ENCODE data around the gene RPP40.

The RPP40 gene

GRCh38 chr6:5003604-5004372, at the start of gene RPP40 (continued):
- 0 out of 2 replicates have a peak, but pooled peaks have one; percentile 24 for TF ChIP-seq YY2 (tag by site-specific recombination; IDR thresholded peaks at IDR 0.05)
- TF ChIP-seq GLI4 (tag by site-specific recombination; IDR thresholded peaks at IDR 0.05): no peak
- peak; percentile 41; the same call in 1 of the 2 replicates for TF ChIP-seq ZNF2 (tag by site-specific recombination; IDR thresholded peaks at IDR 0.05)
- peak; percentile 93 for TF ChIP-seq KLF9 (tag by site-specific recombination; IDR thresholded peaks at IDR 0.05; ENCODE audit: low read depth)
- TF ChIP-seq KLF1 (tag by site-specific recombination; IDR thresholded peaks at IDR 0.05): peak; percentile 84
- TF ChIP-seq ZNF707 (tag by site-specific recombination; IDR thresholded peaks at IDR 0.05): no peak
- no peak for TF ChIP-seq ZNF529 (tag by site-specific recombination; IDR thresholded peaks at IDR 0.05; ENCODE audit: insufficient replicate concordance)
- TF ChIP-seq ZNF521 (tag by site-specific recombination; IDR thresholded peaks at IDR 0.05): no peak
- TF ChIP-seq ZNF585B (tag by site-specific recombination; IDR thresholded peaks at IDR 0.05): no peak
- no peak for TF ChIP-seq ZBTB7A (tag by site-specific recombination; IDR thresholded peaks at IDR 0.05; ENCODE audit: low read depth)
- TF ChIP-seq ZNF16 (tag by site-specific recombination; IDR thresholded peaks at IDR 0.05; ENCODE audit: low read depth): no peak
- TF ChIP-seq ZNF692 (tag by site-specific recombination; IDR thresholded peaks at IDR 0.05): peak; percentile 94
- no peak for TF ChIP-seq ZNF292 (tag by site-specific recombination; IDR thresholded peaks at IDR 0.05; ENCODE audit: borderline replicate concordance, low read depth)
- TF ChIP-seq SETDB1 (IDR thresholded peaks at IDR 0.05; ENCODE audit: insufficient read length, low read length): no peak
- TF ChIP-seq CTCF (tag by site-specific recombination; IDR thresholded peaks at IDR 0.05): peak; percentile 87
- no peak for TF ChIP-seq ZFP41 (tag by site-specific recombination; IDR thresholded peaks at IDR 0.05; ENCODE audit: borderline replicate concordance)
- TF ChIP-seq BCL6B (tag by site-specific recombination; IDR thresholded peaks at IDR 0.05): no peak
- no peak for TF ChIP-seq MYNN (tag by site-specific recombination; IDR thresholded peaks at IDR 0.05; ENCODE audit: borderline replicate concordance)
- 0 out of 2 replicates have a peak, but pooled peaks have one; percentile 20 for TF ChIP-seq YY1 (tag by site-specific recombination; IDR thresholded peaks at IDR 0.05)
- TF ChIP-seq ZNF571 (tag by site-specific recombination; IDR thresholded peaks at IDR 0.05): no peak
- TF ChIP-seq SP7 (tag by site-specific recombination; IDR thresholded peaks at IDR 0.05): peak; percentile 69; the same call in 1 of the 2 replicates
- TF ChIP-seq ZBTB48 (tag by site-specific recombination; IDR thresholded peaks at IDR 0.05): peak; percentile 51; the same call in 1 of the 2 replicates
- TF ChIP-seq ZBTB10 (tag by site-specific recombination; IDR thresholded peaks at IDR 0.05): no peak
- peak; percentile 55 for TF ChIP-seq ZBTB17 (tag by site-specific recombination; IDR thresholded peaks at IDR 0.05)
- no peak for TF ChIP-seq HOXA7 (CRISPR knock-in tag; IDR thresholded peaks at IDR 0.05; ENCODE audit: borderline replicate concordance)
- TF ChIP-seq ZNF623 (tag by site-specific recombination; IDR thresholded peaks at IDR 0.05): no peak
- TF ChIP-seq ZNF747 (tag by site-specific recombination; IDR thresholded peaks at IDR 0.05): no peak
- no peak for TF ChIP-seq ZNF133 (tag by site-specific recombination; IDR thresholded peaks at IDR 0.05)
- TF ChIP-seq ZNF350 (tag by site-specific recombination; IDR thresholded peaks at IDR 0.05): no peak
- no peak for TF ChIP-seq ZNF18 (tag by site-specific recombination; IDR thresholded peaks at IDR 0.05)
- no peak for TF ChIP-seq ZNF155 (tag by site-specific recombination; IDR thresholded peaks at IDR 0.05)
- TF ChIP-seq ZBTB20 (tag by site-specific recombination; IDR thresholded peaks at IDR 0.05): peak; percentile 83
- no peak for TF ChIP-seq ZNF24 (tag by site-specific recombination; IDR thresholded peaks at IDR 0.05)
